GM23248 (cell line): ENCODE results near the gene MRPL40. TPM values are rescaled to one million over a fixed set of nuclear protein-coding genes. Genes with fewer than 3 reads are reported as not detected.

Experiments
- DNase-seq: peaks from one replicate; pipeline ENCODE4 v3.0.0-alpha.2; 2015
- H2AFZ ChIP-seq: fragments of 200-600 bp; sonication (generic); 2 replicates; pipeline ENCODE4 v1.6.1; 2016; ENCODE audit warnings: antibody characterized with exemption
- H3F3A ChIP-seq: fragments of 200-600 bp; sonication (generic); 2 replicates; pipeline ENCODE4 v1.6.1; 2016; ENCODE audit warnings: mild to moderate bottlenecking, antibody characterized with exemption, mixed run types; ENCODE audit not compliant: insufficient read depth
- H3K27ac ChIP-seq: fragments of 200-600 bp; sonication (generic); 2 replicates; pipeline ENCODE4 v1.5.1; 2016; ENCODE audit warnings: mild to moderate bottlenecking
- H3K27me3 ChIP-seq: fragments of 200-600 bp; sonication (generic); replicated peaks from 2 replicates; pipeline ENCODE4 v1.6.1; 2016; ENCODE audit warnings: mild to moderate bottlenecking; ENCODE audit not compliant: insufficient read depth
- H3K36me3 ChIP-seq: fragments of 200-600 bp; sonication (generic); 2 replicates; pipeline ENCODE4 v1.6.1; 2016; ENCODE audit warnings: low read depth, mild to moderate bottlenecking
- H3K4me1 ChIP-seq: fragments of 200-600 bp; sonication (generic); 2 replicates; pipeline ENCODE4 v1.6.1; 2016; ENCODE audit warnings: mild to moderate bottlenecking; ENCODE audit not compliant: insufficient read depth
- H3K4me2 ChIP-seq: fragments of 200-600 bp; sonication (generic); one replicate; pipeline ENCODE4 v1.6.1; 2016; ENCODE audit warnings: mild to moderate bottlenecking; ENCODE audit not compliant: unreplicated experiment
- H3K4me3 ChIP-seq: fragments of 200-600 bp; sonication (generic); 2 replicates; pipeline ENCODE4 v1.5.1; 2016; ENCODE audit warnings: mild to moderate bottlenecking
- H3K79me2 ChIP-seq: fragments of 200-600 bp; sonication (generic); 2 replicates; pipeline ENCODE4 v1.6.1; 2016; ENCODE audit warnings: mild to moderate bottlenecking; ENCODE audit not compliant: insufficient read depth
- H3K9ac ChIP-seq: fragments of 200-600 bp; sonication (generic); 2 replicates; pipeline ENCODE4 v1.6.1; 2016; ENCODE audit warnings: mild to moderate bottlenecking
- H3K9me2 ChIP-seq: fragments of 200-600 bp; sonication (generic); 2 replicates; pipeline ENCODE4 v1.6.1; 2016; ENCODE audit warnings: mixed run types, mild to moderate bottlenecking, moderate library complexity; ENCODE audit not compliant: insufficient read depth
- H3K9me3 ChIP-seq: fragments of 200-600 bp; sonication (generic); one replicate; pipeline ENCODE4 v1.6.1; 2017; ENCODE audit warnings: low read depth
- H4K20me1 ChIP-seq: fragments of 200-600 bp; sonication (generic); 2 replicates; pipeline ENCODE4 v1.6.0; 2016; ENCODE audit not compliant: insufficient read depth
- EZH2 ChIP-seq: fragments of 200-600 bp; sonication (generic); IDR thresholded peaks from 2 replicates; pipeline ENCODE4 v1.6.1; 2018; ENCODE audit warnings: antibody characterized with exemption, mild to moderate bottlenecking; ENCODE audit not compliant: insufficient read depth, poor library complexity, severe bottlenecking
- EZH2phosphoT487 ChIP-seq: fragments of 200-600 bp; sonication (generic); IDR thresholded peaks from 2 replicates; pipeline ENCODE4 v1.6.1; 2018; ENCODE audit warnings: antibody characterized with exemption, moderate library complexity, mild to moderate bottlenecking, low read depth; ENCODE audit not compliant: insufficient read depth
- WGBS, 2 experiments: methylation state at CpG; one replicate each; pipeline ENCODE4 v1.1.6; 2015 to 2017; ENCODE audit warnings: low lambda C conversion rate in 2 of 2, low coverage in 1 of 2; ENCODE audit errors: missing lambda C conversion rate in 2 of 2; 5-methylcytosine and 5-hydroxymethylcytosine counted together
- in situ Hi-C: fragments of 300-500 bp; cut with MboI; formaldehyde crosslinking; loops from 2 replicates; pipeline ENCODE4 v1.15.0; 2020
- polyA plus RNA-seq: library from polyadenylated mRNA; unstranded; fragments of >200 nt; fragmentation: Nextera tagmentation; extraction: Ambion mirVana; gene quantifications from 2 replicates; pipeline ENCODE4 v1.2.1, GENCODE V29; 2016
- total RNA-seq: library from RNA; depleted of rRNA; stranded (reverse); fragments of >200 nt; shearing (Covaris generic); gene quantifications from 2 replicates; pipeline ENCODE4 v1.2.3, GENCODE V29; 2014; rRNA removed

The MRPL40 gene
- total and polyA plus RNA-seq, 2 experiments from 2014 or later, result 37.6 to 81.9 TPM

DNA sequence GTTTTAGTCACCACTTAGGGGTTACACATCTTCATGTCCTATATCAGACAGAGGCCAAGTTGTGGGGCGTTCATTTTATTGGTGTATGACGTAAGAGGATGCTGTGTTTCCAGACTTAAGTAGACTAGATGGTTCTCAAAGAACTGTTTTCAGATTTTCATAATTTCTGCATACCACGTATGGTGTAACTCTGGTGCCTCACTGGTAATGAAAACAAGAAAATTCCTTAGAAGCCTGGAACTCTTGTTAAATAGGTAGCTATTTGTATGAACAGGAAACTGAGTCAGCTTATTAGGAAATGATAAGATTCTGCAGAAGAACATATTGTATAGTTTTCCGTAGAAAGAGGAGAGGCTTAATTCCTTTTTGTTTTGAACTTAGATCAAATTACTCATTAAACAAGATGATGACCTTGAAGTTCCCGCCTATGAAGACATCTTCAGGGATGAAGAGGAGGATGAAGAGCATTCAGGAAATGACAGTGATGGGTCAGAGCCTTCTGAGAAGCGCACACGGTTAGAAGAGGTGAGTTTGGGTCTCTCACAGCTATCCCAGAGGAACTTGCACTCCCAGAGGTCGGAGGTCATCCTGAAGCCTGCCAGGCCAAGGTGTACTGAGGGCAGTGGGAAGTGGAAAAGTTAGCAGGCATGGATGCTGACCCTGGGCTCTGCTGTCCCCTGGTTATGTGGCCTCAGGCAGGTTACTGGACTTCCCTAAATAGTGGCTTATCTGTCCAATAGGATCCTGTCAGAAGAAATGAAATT lies 51.3 kb downstream of the MRPL40 start:
- Histone ChIP-seq H4K20me1 (no peaks in the 10 kb centered on the region), H3K27ac (peak overlapping the region; percentile 53), H3K9me2 (no peaks in the 10 kb centered on the region), H3K9ac (no peak overlapping the region), H3K9me3 (no peaks in the 10 kb centered on the region), H3K4me1 (peaks cover 10% of the 10 kb centered on the region), H3K79me2 (peaks cover 14% of the 10 kb centered on the region), H3K36me3 (no peaks in the 10 kb centered on the region), H3F3A (peaks cover 8% of the 10 kb centered on the region; the same call in 1 of the 2 replicates), H3K4me3 (no peak overlapping the region), H3K4me2 (peak overlapping the region; percentile 8), H2AFZ (no peak overlapping the region), H3K27me3 (no peaks in the 10 kb centered on the region)
- 61 to 63% methylated on average over 8 of the region's 8 CpGs for WGBS, 2 experiments
- in situ Hi-C loops, result no loop called here
- no peak for TF ChIP-seq EZH2
- TF ChIP-seq EZH2phosphoT487, result no peak
- peak; percentile 75 for DNase-seq

Other genes starting within 250 kb of the MRPL40 start
- gene CLTCL1, start 140.8 kb upstream of the MRPL40 start, total RNA-seq, result 10.2 and 20.0 TPM in 2 replicates
- 8.5 and 8.9 TPM in 2 replicates for gene CLTCL1, start 140.8 kb upstream of the MRPL40 start, polyA plus RNA-seq
- 18.6 and 24.2 TPM in 2 replicates for gene HIRA, start 812 bp upstream of the MRPL40 start, total RNA-seq
- 2.1 and 2.7 TPM in 2 replicates for gene HIRA, start 812 bp upstream of the MRPL40 start, polyA plus RNA-seq
- 14.4 and 15.0 TPM in 2 replicates for gene C22orf39, start 15.2 kb downstream of the MRPL40 start, total RNA-seq
- 21.3 and 22.8 TPM in 2 replicates for gene C22orf39, start 15.2 kb downstream of the MRPL40 start, polyA plus RNA-seq
- 55.2 and 61.2 TPM in 2 replicates for gene UFD1, start 46.6 kb downstream of the MRPL40 start, total RNA-seq
- gene UFD1, start 46.6 kb downstream of the MRPL40 start, polyA plus RNA-seq, result 113 and 117 TPM in 2 replicates
- 9.5 TPM in 2 replicates for gene CDC45, start 47.4 kb downstream of the MRPL40 start, total RNA-seq
- 10.1 and 10.6 TPM in 2 replicates for gene CDC45, start 47.4 kb downstream of the MRPL40 start, polyA plus RNA-seq
- not detected in 2 replicates for gene CLDN5, start 91.9 kb downstream of the MRPL40 start, total RNA-seq
- not detected in 2 replicates for gene CLDN5, start 91.9 kb downstream of the MRPL40 start, polyA plus RNA-seq